ENCODE measurements around the gene PIEZO2.

Gene PIEZO2

DNA sequence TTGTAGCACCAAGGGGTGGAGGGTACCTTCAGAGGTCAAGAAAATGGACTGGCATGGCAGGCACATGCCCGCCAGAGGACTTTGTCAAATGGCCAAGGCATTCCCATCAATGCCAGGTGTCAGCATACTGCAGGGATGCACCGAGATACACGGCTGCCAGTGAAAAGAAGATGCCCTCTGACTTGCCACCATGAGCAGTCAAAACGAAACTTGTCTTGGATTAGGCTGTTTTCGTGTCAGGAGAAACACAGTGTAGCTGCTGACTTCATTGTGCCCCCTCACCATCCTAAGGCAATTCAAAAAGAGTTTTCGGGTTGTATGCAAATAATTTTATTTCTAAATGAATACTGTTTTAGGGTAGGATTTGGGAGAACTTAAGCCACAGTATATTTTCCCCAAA lies 442.1 kb downstream of the PIEZO2 start:
- Histone ChIP-seq H4K20me1 (ENCODE audit: control insufficient read depth, insufficient read depth, low read depth, low read length) (no peaks in the 10 kb centered on the region), H3K79me2 (ENCODE audit: control insufficient read depth, low read length) (no peaks in the 10 kb centered on the region), H3K9me3 (ENCODE audit: control insufficient read depth, insufficient read depth, low read length) (no peaks in the 10 kb centered on the region), H3F3A (ENCODE audit: control insufficient read depth, insufficient read depth) (no peaks in the 10 kb centered on the region), H3K27me3 (ENCODE audit: control insufficient read depth, low read length) (no peaks in the 10 kb centered on the region), H3K4me2 (ENCODE audit: low read length) (no peak overlapping the region), H3K4me1 (ENCODE audit: control insufficient read depth, low read length) (no peaks in the 10 kb centered on the region), H3K36me3 (ENCODE audit: control insufficient read depth, low read length) (no peaks in the 10 kb centered on the region), H3K9me2 (replicated peaks; ENCODE audit: control insufficient read depth, low read length) (no peaks in the 10 kb centered on the region), H3K4me3 (ENCODE audit: low read length) (no peak overlapping the region), H3K27ac (ENCODE audit: low read depth, low read length) (no peak overlapping the region)
- TF ChIP-seq EZH2phosphoT487 (IDR thresholded peaks at IDR 0.05; ENCODE audit: borderline replicate concordance, low read length), result no peak
- TF ChIP-seq, protein P1, sequence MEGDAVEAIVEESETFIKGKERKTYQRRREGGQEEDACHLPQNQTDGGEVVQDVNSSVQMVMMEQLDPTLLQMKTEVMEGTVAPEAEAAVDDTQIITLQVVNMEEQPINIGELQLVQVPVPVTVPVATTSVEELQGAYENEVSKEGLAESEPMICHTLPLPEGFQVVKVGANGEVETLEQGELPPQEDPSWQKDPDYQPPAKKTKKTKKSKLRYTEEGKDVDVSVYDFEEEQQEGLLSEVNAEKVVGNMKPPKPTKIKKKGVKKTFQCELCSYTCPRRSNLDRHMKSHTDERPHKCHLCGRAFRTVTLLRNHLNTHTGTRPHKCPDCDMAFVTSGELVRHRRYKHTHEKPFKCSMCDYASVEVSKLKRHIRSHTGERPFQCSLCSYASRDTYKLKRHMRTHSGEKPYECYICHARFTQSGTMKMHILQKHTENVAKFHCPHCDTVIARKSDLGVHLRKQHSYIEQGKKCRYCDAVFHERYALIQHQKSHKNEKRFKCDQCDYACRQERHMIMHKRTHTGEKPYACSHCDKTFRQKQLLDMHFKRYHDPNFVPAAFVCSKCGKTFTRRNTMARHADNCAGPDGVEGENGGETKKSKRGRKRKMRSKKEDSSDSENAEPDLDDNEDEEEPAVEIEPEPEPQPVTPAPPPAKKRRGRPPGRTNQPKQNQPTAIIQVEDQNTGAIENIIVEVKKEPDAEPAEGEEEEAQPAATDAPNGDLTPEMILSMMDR (IDR thresholded peaks at IDR 0.05; ENCODE audit: low read depth, low read length, poor library complexity, severe bottlenecking), result no peak

DNA sequence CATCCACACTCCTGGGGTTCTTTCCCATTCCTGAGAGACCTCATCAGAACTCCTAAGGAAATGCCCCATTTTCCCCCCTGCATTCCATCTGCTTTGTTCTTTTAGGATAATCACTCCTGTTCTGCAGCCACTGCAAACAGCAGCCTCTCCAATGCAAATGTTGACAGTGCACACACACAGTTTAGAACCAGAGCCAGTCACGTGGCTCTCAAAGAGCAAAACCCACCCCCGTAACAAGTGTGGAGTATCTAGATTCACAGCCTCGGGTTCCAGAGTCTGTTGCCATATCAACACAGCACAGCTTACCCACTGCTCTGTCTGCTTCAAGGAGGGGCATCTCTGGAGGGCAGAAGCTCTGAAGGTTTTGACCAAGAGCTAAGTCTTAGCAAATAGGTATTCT lies 443.6 kb downstream of the PIEZO2 start:
- no peaks in the 10 kb centered on the region for H3K9me3 ChIP-seq (ENCODE audit: control insufficient read depth, insufficient read depth, low read length)
- H3K79me2 ChIP-seq (ENCODE audit: control insufficient read depth, low read length), result no peaks in the 10 kb centered on the region
- no peaks in the 10 kb centered on the region for H3K27me3 ChIP-seq (ENCODE audit: control insufficient read depth, low read length)
- H3K4me3 ChIP-seq (ENCODE audit: low read length), result no peak overlapping the region
- H3F3A ChIP-seq (ENCODE audit: control insufficient read depth, insufficient read depth), result no peaks in the 10 kb centered on the region
- no peak overlapping the region for H3K4me2 ChIP-seq (ENCODE audit: low read length)
- no peaks in the 10 kb centered on the region for H3K36me3 ChIP-seq (ENCODE audit: control insufficient read depth, low read length)
- H3K27ac ChIP-seq (ENCODE audit: low read depth, low read length), result no peak overlapping the region
- H3K4me1 ChIP-seq (ENCODE audit: control insufficient read depth, low read length), result no peaks in the 10 kb centered on the region
- H3K9me2 ChIP-seq (replicated peaks; ENCODE audit: control insufficient read depth, low read length), result no peaks in the 10 kb centered on the region
- no peak for TF ChIP-seq EZH2phosphoT487 (IDR thresholded peaks at IDR 0.05; ENCODE audit: borderline replicate concordance, low read length)
- TF ChIP-seq, protein P1 (IDR thresholded peaks at IDR 0.05; ENCODE audit: low read depth, low read length, poor library complexity, severe bottlenecking), result no peak
- H4K20me1 ChIP-seq (ENCODE audit: control insufficient read depth, insufficient read depth, low read depth, low read length), result no peaks in the 10 kb centered on the region

DNA sequence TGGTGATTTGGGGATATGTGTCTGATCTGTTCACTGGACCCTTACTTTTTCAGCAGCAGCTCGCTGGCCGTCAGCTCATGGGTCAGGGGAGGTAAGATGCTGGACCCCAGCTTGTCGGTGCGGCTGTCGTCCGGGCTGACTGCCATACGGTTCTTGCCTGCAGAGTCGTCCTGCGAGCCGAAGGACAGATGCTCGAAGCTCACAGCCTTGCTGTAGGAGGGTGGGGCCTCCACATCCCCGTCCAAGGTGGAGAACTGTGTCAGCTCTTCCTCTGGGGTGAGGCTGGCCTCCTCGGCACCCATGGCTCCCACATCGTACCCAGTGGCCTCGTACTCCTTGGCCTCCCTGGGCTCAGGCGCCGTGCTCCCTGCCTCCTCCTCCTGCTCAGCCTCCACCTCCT lies 444.1 kb downstream of the PIEZO2 start:
- Histone ChIP-seq H4K20me1 (ENCODE audit: control insufficient read depth, insufficient read depth, low read depth, low read length) (no peaks in the 10 kb centered on the region), H3K9me3 (ENCODE audit: control insufficient read depth, insufficient read depth, low read length) (no peaks in the 10 kb centered on the region), H3K36me3 (ENCODE audit: control insufficient read depth, low read length) (no peaks in the 10 kb centered on the region), H3K27ac (ENCODE audit: low read depth, low read length) (no peak overlapping the region), H3K4me2 (ENCODE audit: low read length) (no peak overlapping the region), H3F3A (ENCODE audit: control insufficient read depth, insufficient read depth) (no peaks in the 10 kb centered on the region), H3K4me1 (ENCODE audit: control insufficient read depth, low read length) (no peaks in the 10 kb centered on the region), H3K79me2 (ENCODE audit: control insufficient read depth, low read length) (no peaks in the 10 kb centered on the region), H3K4me3 (ENCODE audit: low read length) (no peak overlapping the region), H3K9me2 (replicated peaks; ENCODE audit: control insufficient read depth, low read length) (no peaks in the 10 kb centered on the region), H3K27me3 (ENCODE audit: control insufficient read depth, low read length) (no peaks in the 10 kb centered on the region)
- TF ChIP-seq, protein P1 (IDR thresholded peaks at IDR 0.05; ENCODE audit: low read depth, low read length, poor library complexity, severe bottlenecking), result no peak
- no peak for TF ChIP-seq EZH2phosphoT487 (IDR thresholded peaks at IDR 0.05; ENCODE audit: borderline replicate concordance, low read length)

DNA sequence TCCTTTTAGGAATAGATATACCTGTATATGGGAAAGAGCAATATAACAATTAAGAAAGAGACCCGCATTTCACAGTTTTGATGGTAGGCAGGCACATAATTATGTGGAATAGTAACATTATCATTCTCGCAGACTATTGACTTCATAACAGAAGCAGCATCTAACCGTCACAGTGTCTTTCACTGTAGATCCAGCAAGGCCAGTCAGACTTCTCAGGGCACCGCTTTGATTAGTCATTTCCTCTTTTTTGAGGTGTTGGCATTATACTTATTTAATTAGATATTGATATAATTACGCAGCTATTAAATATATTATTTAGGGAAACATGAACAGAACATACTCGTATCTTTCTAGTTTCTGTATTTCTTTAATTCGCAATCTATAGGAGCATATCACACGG lies 447.2 kb downstream of the PIEZO2 start:
- Histone ChIP-seq H3K9me2 (replicated peaks; ENCODE audit: control insufficient read depth, low read length) (no peaks in the 10 kb centered on the region), H3K4me2 (ENCODE audit: low read length) (no peak overlapping the region), H3K9me3 (ENCODE audit: control insufficient read depth, insufficient read depth, low read length) (no peaks in the 10 kb centered on the region), H3K27ac (ENCODE audit: low read depth, low read length) (no peak overlapping the region), H3K4me1 (ENCODE audit: control insufficient read depth, low read length) (no peaks in the 10 kb centered on the region), H3K36me3 (ENCODE audit: control insufficient read depth, low read length) (no peaks in the 10 kb centered on the region), H3F3A (ENCODE audit: control insufficient read depth, insufficient read depth) (no peaks in the 10 kb centered on the region), H4K20me1 (ENCODE audit: control insufficient read depth, insufficient read depth, low read depth, low read length) (no peaks in the 10 kb centered on the region), H3K79me2 (ENCODE audit: control insufficient read depth, low read length) (no peaks in the 10 kb centered on the region), H3K4me3 (ENCODE audit: low read length) (no peak overlapping the region), H3K27me3 (ENCODE audit: control insufficient read depth, low read length) (no peaks in the 10 kb centered on the region)
- no peak for TF ChIP-seq EZH2phosphoT487 (IDR thresholded peaks at IDR 0.05; ENCODE audit: borderline replicate concordance, low read length)
- TF ChIP-seq, protein P1 (IDR thresholded peaks at IDR 0.05; ENCODE audit: low read depth, low read length, poor library complexity, severe bottlenecking), result no peak

Data from DOHH2 (cell line).